ENCODE data around the gene SLC9A7. TPM values are rescaled to one million over a fixed set of nuclear protein-coding genes. Genes with fewer than 3 reads are reported as not detected.
"Not testable (repeated sequence)": the region's sequence is repeated elsewhere in the genome, so short reads cannot be mapped to it uniquely, and the experiment has no call there.

SLC9A7 gene
- total and polyA plus RNA-seq, 7 experiments from 2014 or later: 1.3 to 11.3 (median 3.2) TPM

DNA sequence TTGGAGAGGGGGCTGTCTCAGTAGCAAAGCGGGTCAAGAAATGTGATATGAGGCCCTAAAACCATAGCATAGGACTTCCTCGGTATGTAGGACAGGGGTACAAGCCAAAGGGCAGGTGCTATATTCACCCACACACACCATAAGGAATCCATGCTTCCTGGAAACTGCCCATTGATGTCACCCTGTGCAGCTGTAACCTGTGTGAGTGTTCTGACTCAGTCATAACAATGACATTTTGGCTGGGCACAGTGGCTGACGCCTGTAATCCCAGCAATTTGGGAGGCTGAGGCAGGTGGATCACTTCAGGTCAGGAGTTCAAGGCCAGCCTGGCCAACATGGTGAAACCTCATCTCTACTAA, 35.4 kb downstream of the SLC9A7 start:
- POLR2A ChIA-PET; DNase-seq; H3K27ac Mint-ChIP-seq; intact Hi-C loops (cut with micrococcal nuclease); CTCF ChIA-PET; H3K27ac ChIP-seq (ENCODE audit: low read depth, low read length); H3K36me3 Mint-ChIP-seq; H3K4me3 ChIP-seq (ENCODE audit: low read length); H3K36me3 ChIP-seq (ENCODE audit: control insufficient read depth in 2 of 3, insufficient read depth in 3 of 3, low read length in 3 of 3); ATAC-seq; H3K9me3 Mint-ChIP-seq; H3K4me3 Mint-ChIP-seq; H3K9me3 ChIP-seq (ENCODE audit: control insufficient read depth in 2 of 3, low read length in 3 of 3); H3K27me3 Mint-ChIP-seq; H3K4me1 ChIP-seq (ENCODE audit: control insufficient read depth in 2 of 2, insufficient read depth in 2 of 2, low read length in 2 of 2); H3K27me3 ChIP-seq (ENCODE audit: control insufficient read depth in 2 of 2, insufficient read depth in 2 of 2, low read length in 2 of 2): not testable (repeated sequence)
- H3K4me1 Mint-ChIP-seq: peaks cover 0 to 11% (median 0%) of the 10 kb centered on the region in 7 donors

DNA sequence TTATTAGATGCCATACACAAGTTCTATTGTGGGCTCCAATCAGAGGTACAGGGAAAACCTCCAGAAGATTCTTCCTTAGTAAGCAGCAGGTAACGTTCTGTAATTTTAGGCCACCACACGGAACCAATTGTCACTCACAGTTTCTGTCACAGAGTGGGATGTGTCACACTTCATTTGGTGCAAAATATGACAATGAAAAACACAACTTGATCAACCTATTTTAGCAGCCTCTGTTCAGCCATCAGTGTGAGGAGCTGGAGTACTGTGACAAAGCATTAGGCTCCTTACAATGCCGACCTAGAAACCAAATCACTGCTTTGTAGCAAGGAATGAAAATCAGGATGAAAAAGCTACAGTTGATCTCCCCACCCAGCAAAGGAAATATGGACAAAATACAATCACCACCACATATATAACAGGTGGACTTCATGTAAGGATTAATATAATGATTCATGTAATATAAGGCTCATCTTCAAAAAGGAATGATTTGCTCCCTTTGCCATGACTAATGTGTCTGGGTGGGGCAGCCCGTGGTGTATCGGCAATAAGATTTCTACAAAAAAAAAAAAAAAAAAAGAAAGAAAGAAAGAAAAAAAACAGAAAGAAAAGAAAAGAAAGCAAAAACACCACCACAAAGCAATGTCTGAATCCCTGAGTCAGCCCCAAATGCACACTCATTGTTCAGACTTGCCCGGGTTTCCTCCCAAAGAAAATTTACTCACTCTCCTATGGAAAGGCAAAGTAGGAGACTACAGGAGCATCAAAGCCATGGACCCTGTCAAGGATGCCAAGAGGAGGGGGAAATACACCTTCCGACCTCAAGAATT, 36.0 kb downstream of the SLC9A7 start:
- intact Hi-C loops (cut with micrococcal nuclease): no loop called here
- ChIA-PET CTCF (no interaction called here), POLR2A (no interaction called here)
- Mint-ChIP-seq H3K27me3 (no peaks in the 10 kb centered on the region), H3K36me3 (peaks cover 0 to 8% (median 0%) of the 10 kb centered on the region in 5 donors), H3K27ac (no peak overlapping the region), H3K9me3 (peaks cover 0 to 1% (median 0%) of the 10 kb centered on the region in 11 donors), H3K4me3 (no peak overlapping the region), H3K4me1 (peaks cover 0 to 11% (median 0%) of the 10 kb centered on the region in 7 donors)
- H3K4me3 ChIP-seq (ENCODE audit: low read length): no peak overlapping the region
- no peak overlapping the region for H3K27ac ChIP-seq (ENCODE audit: low read depth, low read length)
- no peaks in the 10 kb centered on the region for H3K9me3 ChIP-seq (ENCODE audit: control insufficient read depth in 2 of 3, low read length in 3 of 3)
- ATAC-seq (no peak), DNase-seq (no peak)
- no peaks in the 10 kb centered on the region for H3K27me3 ChIP-seq (ENCODE audit: control insufficient read depth in 2 of 2, insufficient read depth in 2 of 2, low read length in 2 of 2)
- H3K36me3 ChIP-seq (ENCODE audit: control insufficient read depth in 2 of 3, insufficient read depth in 3 of 3, low read length in 3 of 3): no peaks in the 10 kb centered on the region
- H3K4me1 ChIP-seq (ENCODE audit: control insufficient read depth in 2 of 2, insufficient read depth in 2 of 2, low read length in 2 of 2): no peaks in the 10 kb centered on the region

DNA sequence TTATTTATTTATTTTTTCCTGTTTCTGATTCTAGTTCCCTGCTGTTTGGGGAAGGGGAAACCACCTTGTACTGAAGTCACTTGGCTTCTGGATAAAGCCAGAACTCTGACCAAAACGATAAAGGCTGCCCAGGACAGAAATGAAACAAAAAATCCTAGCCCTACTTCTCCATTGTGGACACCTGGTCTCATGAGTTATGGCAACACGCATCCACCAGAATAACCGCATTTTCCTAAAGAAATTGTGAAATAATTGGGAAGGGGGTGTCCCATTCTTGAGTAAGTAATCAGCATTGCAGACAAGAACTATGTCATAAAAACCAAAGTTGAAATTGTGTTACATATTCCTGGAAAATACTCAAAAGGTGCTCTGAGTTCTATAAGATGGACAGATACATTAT, 42.1 kb downstream of the SLC9A7 start:
- Histone ChIP-seq H3K4me3 (ENCODE audit: low read length) (no peak overlapping the region), H3K36me3 (ENCODE audit: control insufficient read depth in 2 of 3, insufficient read depth in 3 of 3, low read length in 3 of 3) (no peaks in the 10 kb centered on the region), H3K27me3 (ENCODE audit: control insufficient read depth in 2 of 2, insufficient read depth in 2 of 2, low read length in 2 of 2) (no peaks in the 10 kb centered on the region), H3K27ac (ENCODE audit: low read depth, low read length) (no peak overlapping the region), H3K4me1 (ENCODE audit: control insufficient read depth in 2 of 2, insufficient read depth in 2 of 2, low read length in 2 of 2) (no peaks in the 10 kb centered on the region), H3K9me3 (ENCODE audit: control insufficient read depth in 2 of 3, low read length in 3 of 3) (no peaks in the 10 kb centered on the region)
- no peak for DNase-seq
- Mint-ChIP-seq H3K9me3 (peaks cover 0 to 4% (median 0%) of the 10 kb centered on the region in 11 donors), H3K27me3 (no peaks in the 10 kb centered on the region), H3K27ac (no peak overlapping the region), H3K4me1 (peaks cover 0 to 52% (median 0%) of the 10 kb centered on the region in 7 donors), H3K36me3 (peaks cover 0 to 11% (median 0%) of the 10 kb centered on the region in 5 donors), H3K4me3 (no peak overlapping the region)
- POLR2A ChIA-PET: no interaction called here
- ATAC-seq: no peak
- intact Hi-C loops (cut with micrococcal nuclease): loop anchor here in 1 of 2 donors (10.0 kb wide), 1 partner anchor 1048 kb away; no protein-coding TSS in a partner anchor
- CTCF ChIA-PET: no interaction called here

DNA sequence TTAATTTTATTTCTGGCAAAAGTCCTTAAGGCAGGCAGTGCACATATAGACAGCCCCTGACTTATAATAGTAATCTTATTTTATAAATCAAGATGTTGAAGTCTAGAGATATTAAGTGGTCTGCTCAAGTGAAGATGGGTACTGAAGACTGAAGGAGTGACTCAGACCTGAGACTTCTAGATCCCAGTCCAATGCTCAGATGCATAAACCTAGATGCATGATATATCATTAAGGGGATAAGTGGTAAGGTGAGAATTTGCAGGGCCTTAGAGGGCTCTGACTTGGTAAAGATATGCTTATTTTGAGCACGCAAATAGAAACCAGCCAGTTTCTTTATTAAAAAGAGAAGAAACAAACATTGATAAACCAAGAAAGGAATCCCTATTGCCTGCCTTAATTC, 42.9 kb downstream of the SLC9A7 start:
- H3K4me1 ChIP-seq (ENCODE audit: control insufficient read depth in 2 of 2, insufficient read depth in 2 of 2, low read length in 2 of 2): no peaks in the 10 kb centered on the region
- Mint-ChIP-seq H3K9me3 (peaks cover 0 to 6% (median 0%) of the 10 kb centered on the region in 11 donors), H3K27ac (no peak overlapping the region), H3K4me1 (peaks cover 0 to 60% (median 4%) of the 10 kb centered on the region in 7 donors), H3K36me3 (peaks cover 0 to 15% (median 0%) of the 10 kb centered on the region in 5 donors), H3K27me3 (no peaks in the 10 kb centered on the region), H3K4me3 (peak overlapping the region in 1 of 10 donors; percentile 6)
- ChIA-PET CTCF (no interaction called here), POLR2A (no interaction called here)
- intact Hi-C loops (cut with micrococcal nuclease): loop anchor here in 1 of 2 donors (10.0 kb wide), 1 partner anchor 1049 kb away; no protein-coding TSS in a partner anchor
- H3K4me3 ChIP-seq (ENCODE audit: low read length): no peak overlapping the region
- no peaks in the 10 kb centered on the region for H3K36me3 ChIP-seq (ENCODE audit: control insufficient read depth in 2 of 3, insufficient read depth in 3 of 3, low read length in 3 of 3)
- ATAC-seq: no peak
- no peak overlapping the region for H3K27ac ChIP-seq (ENCODE audit: low read depth, low read length)
- DNase-seq: no peak
- no peaks in the 10 kb centered on the region for H3K9me3 ChIP-seq (ENCODE audit: control insufficient read depth in 2 of 3, low read length in 3 of 3)
- H3K27me3 ChIP-seq (ENCODE audit: control insufficient read depth in 2 of 2, insufficient read depth in 2 of 2, low read length in 2 of 2): no peaks in the 10 kb centered on the region

DNA sequence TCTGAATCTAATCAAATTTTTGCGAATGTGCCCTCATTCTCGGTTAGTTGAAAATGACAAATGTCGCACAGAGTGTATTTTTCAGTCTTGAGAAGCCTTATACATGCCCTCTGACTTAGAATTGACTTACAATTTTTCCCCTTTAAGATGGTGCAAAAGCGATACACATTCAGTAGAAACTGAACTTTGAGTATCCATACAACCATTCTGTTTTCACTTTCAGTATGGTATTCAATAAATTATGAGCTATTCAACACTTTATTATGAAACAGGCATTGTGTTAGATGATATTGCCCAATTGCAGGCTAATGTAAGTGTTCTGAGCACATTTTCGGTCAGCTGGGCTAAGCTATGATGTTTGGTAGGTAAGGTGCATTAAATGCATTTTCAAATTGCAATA, 43.4 kb downstream of the SLC9A7 start:
- Mint-ChIP-seq H3K4me3 (peak overlapping the region in 1 of 10 donors; percentile 33), H3K27ac (peak overlapping the region in 1 of 9 donors; percentile 29), H3K27me3 (no peaks in the 10 kb centered on the region), H3K4me1 (peaks cover 0 to 62% (median 4%) of the 10 kb centered on the region in 7 donors), H3K9me3 (peaks cover 0 to 6% (median 0%) of the 10 kb centered on the region in 11 donors), H3K36me3 (peaks cover 0 to 15% (median 0%) of the 10 kb centered on the region in 5 donors)
- Histone ChIP-seq H3K36me3 (ENCODE audit: control insufficient read depth in 2 of 3, insufficient read depth in 3 of 3, low read length in 3 of 3) (no peaks in the 10 kb centered on the region), H3K27me3 (ENCODE audit: control insufficient read depth in 2 of 2, insufficient read depth in 2 of 2, low read length in 2 of 2) (no peaks in the 10 kb centered on the region), H3K27ac (ENCODE audit: low read depth, low read length) (no peak overlapping the region), H3K9me3 (ENCODE audit: control insufficient read depth in 2 of 3, low read length in 3 of 3) (no peaks in the 10 kb centered on the region), H3K4me3 (ENCODE audit: low read length) (no peak overlapping the region), H3K4me1 (ENCODE audit: control insufficient read depth in 2 of 2, insufficient read depth in 2 of 2, low read length in 2 of 2) (no peaks in the 10 kb centered on the region)
- DNase-seq (no peak), ATAC-seq (no peak)
- intact Hi-C loops (cut with micrococcal nuclease): loop anchor here in 1 of 2 donors (10.0 kb wide), 1 partner anchor 1049 kb away; no protein-coding TSS in a partner anchor
- ChIA-PET CTCF (no interaction called here), POLR2A (no interaction called here)

DNA sequence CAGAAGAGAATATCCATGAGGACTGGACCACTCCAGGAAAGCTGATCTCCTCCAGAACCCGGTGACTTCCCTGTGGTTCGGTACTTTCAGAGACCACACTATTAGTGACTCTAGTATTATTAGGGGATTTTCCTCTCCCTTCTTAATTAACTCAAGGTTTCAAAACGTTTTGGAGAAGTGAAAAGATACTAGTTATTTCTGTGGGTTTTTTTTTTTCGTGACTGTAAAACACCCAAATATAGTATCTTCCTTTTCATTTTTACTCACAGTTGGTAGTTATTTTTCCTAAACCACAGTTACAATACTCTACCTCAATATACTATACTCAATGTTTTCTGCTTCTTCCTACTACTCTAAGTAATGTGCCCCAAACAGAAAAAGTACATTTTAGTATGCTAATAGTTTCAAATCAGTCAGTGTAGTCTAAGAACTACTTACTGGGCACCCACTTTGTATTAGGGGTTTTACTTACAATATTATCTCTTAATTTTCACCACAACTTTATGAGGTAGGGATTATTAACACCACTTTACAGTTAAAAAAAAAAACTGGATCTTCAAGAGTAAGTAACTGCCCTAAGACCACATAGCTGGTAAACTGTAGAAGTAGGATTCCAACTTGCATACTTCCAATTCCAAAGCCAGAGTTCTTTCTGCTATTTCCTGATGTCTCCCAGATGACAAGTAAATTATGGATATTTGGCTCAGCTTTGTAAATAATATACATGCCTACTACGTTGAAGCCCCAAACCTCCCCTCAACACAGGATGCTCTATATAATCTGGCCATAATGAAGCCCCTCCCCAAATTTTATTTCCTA, 45.0 kb downstream of the SLC9A7 start:
- H3K27ac ChIP-seq (ENCODE audit: low read depth, low read length): no peak overlapping the region
- CTCF ChIA-PET: no interaction called here
- intact Hi-C loops (cut with micrococcal nuclease): loop anchor here in 1 of 2 donors (10.0 kb wide), 1 partner anchor 1051 kb away; no protein-coding TSS in a partner anchor

More for the DNA sequence above, 45.0 kb downstream of the SLC9A7 start:
- H3K27me3 ChIP-seq (ENCODE audit: control insufficient read depth in 2 of 2, insufficient read depth in 2 of 2, low read length in 2 of 2): no peaks in the 10 kb centered on the region
- POLR2A ChIA-PET: no interaction called here
- no peaks in the 10 kb centered on the region for H3K9me3 ChIP-seq (ENCODE audit: control insufficient read depth in 2 of 3, low read length in 3 of 3)
- peaks cover 0 to 18% (median 0%) of the 10 kb centered on the region in 5 donors for H3K36me3 Mint-ChIP-seq
- peak overlapping the region in 1 of 9 donors; percentile 42 for H3K27ac Mint-ChIP-seq
- no peak overlapping the region for H3K4me3 ChIP-seq (ENCODE audit: low read length)
- ATAC-seq: no peak
- no peak overlapping the region for H3K4me3 Mint-ChIP-seq
- peaks cover 0 to 6% (median 0%) of the 10 kb centered on the region in 11 donors for H3K9me3 Mint-ChIP-seq
- DNase-seq: no peak
- H3K4me1 Mint-ChIP-seq: peaks cover 0 to 60% (median 5%) of the 10 kb centered on the region in 7 donors
- H3K27me3 Mint-ChIP-seq: no peaks in the 10 kb centered on the region
- no peaks in the 10 kb centered on the region for H3K36me3 ChIP-seq (ENCODE audit: control insufficient read depth in 2 of 3, insufficient read depth in 3 of 3, low read length in 3 of 3)
- no peaks in the 10 kb centered on the region for H3K4me1 ChIP-seq (ENCODE audit: control insufficient read depth in 2 of 2, insufficient read depth in 2 of 2, low read length in 2 of 2)
